Neural progenitor cell (in vitro differentiated cells): Measurements from ENCODE around the gene ZNF653. TPM values are rescaled to one million over a fixed set of nuclear protein-coding genes. Genes with fewer than 3 reads are reported as not detected.

Source experiments
- DNase-seq: peaks from one replicate; pipeline ENCODE4 v3.0.0-alpha.2; 2016; ENCODE audit warnings: low spot score
- H2AFZ ChIP-seq: fragments of 200-600 bp; sonication (generic); replicated peaks from 2 replicates; pipeline ENCODE4 v1.6.1; 2016; ENCODE audit warnings: antibody characterized with exemption
- H3F3A ChIP-seq: fragments of 200-600 bp; sonication (generic); 2 replicates; pipeline ENCODE4 v1.6.1; 2016; ENCODE audit warnings: antibody characterized with exemption, low read depth
- H3K27ac ChIP-seq: fragments of 200-600 bp; sonication (generic); 2 replicates; pipeline ENCODE4 v1.5.1; 2016; ENCODE audit warnings: mild to moderate bottlenecking
- H3K27me3 ChIP-seq: fragments of 200-600 bp; sonication (generic); 2 replicates; pipeline ENCODE4 v1.6.1; 2016; ENCODE audit warnings: mild to moderate bottlenecking, moderate library complexity
- H3K36me3 ChIP-seq: fragments of 200-600 bp; sonication (generic); 2 replicates; pipeline ENCODE4 v1.5.1; 2016
- H3K4me1 ChIP-seq: fragments of 200-600 bp; sonication (generic); 2 replicates; pipeline ENCODE4 v1.6.1; 2016; ENCODE audit warnings: mixed run types
- H3K4me2 ChIP-seq: fragments of 200-600 bp; sonication (generic); 2 replicates; pipeline ENCODE4 v1.6.1; 2016
- H3K4me3 ChIP-seq: fragments of 200-600 bp; sonication (generic); 2 replicates; pipeline ENCODE4 v1.5.1; 2016
- H3K79me2 ChIP-seq: fragments of 200-600 bp; sonication (generic); 2 replicates; pipeline ENCODE4 v1.6.1; 2016; ENCODE audit warnings: low read depth
- H3K9ac ChIP-seq: fragments of 200-600 bp; sonication (generic); 2 replicates; pipeline ENCODE4 v1.6.1; 2016
- H3K9me3 ChIP-seq: fragments of 200-600 bp; sonication (generic); 2 replicates; pipeline ENCODE4 v1.5.1; 2016; ENCODE audit warnings: low read depth
- H4K20me1 ChIP-seq: fragments of 200-600 bp; sonication (generic); 2 replicates; pipeline ENCODE4 v1.6.1; 2016; ENCODE audit warnings: low read depth
- H3K27ac Mint-ChIP-seq: 3 replicates; pipeline ENCODE4 v1.8.0; 2021; ENCODE audit warnings: mixed read lengths
- H3K27me3 Mint-ChIP-seq: 2 replicates; pipeline ENCODE4 v1.8.0; 2022; ENCODE audit warnings: low read depth, mild to moderate bottlenecking, inconsistent platforms, moderate library complexity, mixed read lengths; ENCODE audit not compliant: insufficient read depth
- H3K36me3 Mint-ChIP-seq: 3 replicates; pipeline ENCODE4 v1.8.0; 2021; ENCODE audit warnings: mixed read lengths
- H3K4me1 Mint-ChIP-seq: 3 replicates; pipeline ENCODE4 v1.8.0; 2021; ENCODE audit warnings: mixed read lengths
- H3K4me3 Mint-ChIP-seq: 3 replicates; pipeline ENCODE4 v1.8.0; 2021; ENCODE audit warnings: mild to moderate bottlenecking, moderate library complexity, mixed read lengths
- H3K9me3 Mint-ChIP-seq: 3 replicates; pipeline ENCODE4 v1.8.0; 2020; ENCODE audit warnings: mixed read lengths
- CTCF ChIP-seq: fragments of 200-600 bp; sonication (generic); IDR thresholded peaks from 2 replicates; pipeline ENCODE4 v1.5.1; 2017; ENCODE audit warnings: antibody characterized with exemption, mild to moderate bottlenecking
- EZH2 ChIP-seq: fragments of 200-600 bp; sonication (generic); IDR thresholded peaks from 2 replicates; pipeline ENCODE4 v1.6.1; 2017; ENCODE audit warnings: antibody characterized with exemption, mild to moderate bottlenecking, moderate library complexity
- EZH2phosphoT487 ChIP-seq: fragments of 200-600 bp; sonication (generic); IDR thresholded peaks from 2 replicates; pipeline ENCODE4 v1.6.1; 2017; ENCODE audit warnings: antibody characterized with exemption
- total RNA-seq: library from RNA; depleted of rRNA; stranded (reverse); fragments of >200 nt; gene quantifications from 2 replicates; pipeline ENCODE4 v1.2.3, GENCODE V29; 2015; ENCODE audit warnings: low replicate concordance

Gene ZNF653
- total RNA-seq, 1 donor from 2014 or later: 3.4 TPM

- TF ChIP-seq EZH2phosphoT487: no peak
- TF ChIP-seq CTCF: no peak
- no peak for TF ChIP-seq EZH2
- Histone ChIP-seq H3K4me2 (no peak overlapping the region), H3K27me3 (peaks cover 12% of the 10 kb centered on the region), H3K9ac (no peak overlapping the region), H3K27ac (no peak overlapping the region), H3K9me3 (no peaks in the 10 kb centered on the region), H3K79me2 (no peaks in the 10 kb centered on the region), H2AFZ (no peak overlapping the region), H3F3A (peaks cover 28% of the 10 kb centered on the region), H3K4me1 (peaks cover 13% of the 10 kb centered on the region), H3K36me3 (no peaks in the 10 kb centered on the region), H4K20me1 (no peaks in the 10 kb centered on the region), H3K4me3 (no peak overlapping the region)
- no peak overlapping the region for H3K27ac Mint-ChIP-seq
- no peaks in the 10 kb centered on the region for H3K36me3 Mint-ChIP-seq
- peak overlapping the region; percentile 73 for H3K4me3 Mint-ChIP-seq
- no peaks in the 10 kb centered on the region for H3K9me3 Mint-ChIP-seq
- no peak for DNase-seq
- H3K27me3 Mint-ChIP-seq: peaks cover 19% of the 10 kb centered on the region
- peaks cover 24% of the 10 kb centered on the region for H3K4me1 Mint-ChIP-seq
These were observed 29.3 kb upstream of the ZNF653 start for GRCh38 chr19:11534948-11535347.

DNA sequence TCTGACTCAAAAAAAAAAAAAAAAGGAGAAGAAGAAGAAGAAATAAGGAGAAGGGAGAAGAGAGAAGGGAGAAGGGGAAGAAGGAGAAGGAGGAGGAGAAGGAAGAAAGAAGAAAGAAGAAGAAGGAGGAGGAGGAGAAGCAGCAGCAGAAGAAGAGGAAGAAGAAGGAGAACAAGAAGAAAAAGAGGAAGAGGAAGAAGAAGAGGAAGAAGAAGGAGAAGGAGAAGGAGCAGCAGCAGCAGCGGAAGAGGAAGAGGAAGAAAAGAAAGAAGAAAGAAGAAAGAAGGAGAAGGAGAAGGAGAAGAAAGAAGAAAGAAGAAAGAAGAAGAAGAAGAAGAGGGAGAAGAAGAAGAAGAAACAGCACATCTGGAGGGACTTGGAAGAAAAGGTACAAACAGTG, 28.9 kb upstream of the ZNF653 start:
- H3K9ac ChIP-seq: no peak overlapping the region
- H3K36me3 ChIP-seq: no peaks in the 10 kb centered on the region
- H3K4me2 ChIP-seq: no peak overlapping the region
- peaks cover 10% of the 10 kb centered on the region for H3K4me1 ChIP-seq
- H3K79me2 ChIP-seq: no peaks in the 10 kb centered on the region
- no peak overlapping the region for H3K4me3 ChIP-seq
- H2AFZ ChIP-seq: no peak overlapping the region
- TF ChIP-seq CTCF: no peak
- no peak for TF ChIP-seq EZH2phosphoT487
- TF ChIP-seq EZH2: no peak
- Mint-ChIP-seq H3K36me3 (no peaks in the 10 kb centered on the region), H3K9me3 (no peaks in the 10 kb centered on the region), H3K27ac (no peak overlapping the region), H3K4me3 (peak overlapping the region; percentile 73), H3K27me3 (peaks cover 19% of the 10 kb centered on the region), H3K4me1 (peaks cover 24% of the 10 kb centered on the region)
- peaks cover 12% of the 10 kb centered on the region for H3K27me3 ChIP-seq
- H3K27ac ChIP-seq: no peak overlapping the region
- H3K9me3 ChIP-seq: no peaks in the 10 kb centered on the region
- no peaks in the 10 kb centered on the region for H4K20me1 ChIP-seq
- H3F3A ChIP-seq: peaks cover 31% of the 10 kb centered on the region
- no peak for DNase-seq

GRCh38 chr19:11530432-11530831, 24.8 kb upstream of the ZNF653 start:
- Histone ChIP-seq H4K20me1 (peaks cover 5% of the 10 kb centered on the region), H3K27ac (no peak overlapping the region), H3K9me3 (no peaks in the 10 kb centered on the region), H3K27me3 (peaks cover 12% of the 10 kb centered on the region), H3K36me3 (no peaks in the 10 kb centered on the region), H3F3A (peaks cover 16% of the 10 kb centered on the region), H3K9ac (no peak overlapping the region), H3K4me2 (no peak overlapping the region), H3K4me1 (peaks cover 4% of the 10 kb centered on the region), H2AFZ (no peak overlapping the region), H3K79me2 (no peaks in the 10 kb centered on the region), H3K4me3 (no peak overlapping the region)
- H3K4me1 Mint-ChIP-seq: peaks cover 23% of the 10 kb centered on the region
- H3K36me3 Mint-ChIP-seq: no peaks in the 10 kb centered on the region
- peaks cover 9% of the 10 kb centered on the region for H3K27me3 Mint-ChIP-seq
- peak; percentile 89 for DNase-seq
- H3K9me3 Mint-ChIP-seq: no peaks in the 10 kb centered on the region
- H3K4me3 Mint-ChIP-seq: peak overlapping the region; percentile 69
- no peak overlapping the region for H3K27ac Mint-ChIP-seq
- TF ChIP-seq EZH2phosphoT487: no peak
- peak; percentile 46 for TF ChIP-seq CTCF
- no peak for TF ChIP-seq EZH2
